ENCODE results near the gene RUSF1. TPM values are rescaled to one million over a fixed set of nuclear protein-coding genes. Genes with fewer than 3 reads are reported as not detected.

Gene RUSF1
- total and polyA plus RNA-seq, 8 donors, result 58.2 to 87.2 (median 77.7) TPM

DNA sequence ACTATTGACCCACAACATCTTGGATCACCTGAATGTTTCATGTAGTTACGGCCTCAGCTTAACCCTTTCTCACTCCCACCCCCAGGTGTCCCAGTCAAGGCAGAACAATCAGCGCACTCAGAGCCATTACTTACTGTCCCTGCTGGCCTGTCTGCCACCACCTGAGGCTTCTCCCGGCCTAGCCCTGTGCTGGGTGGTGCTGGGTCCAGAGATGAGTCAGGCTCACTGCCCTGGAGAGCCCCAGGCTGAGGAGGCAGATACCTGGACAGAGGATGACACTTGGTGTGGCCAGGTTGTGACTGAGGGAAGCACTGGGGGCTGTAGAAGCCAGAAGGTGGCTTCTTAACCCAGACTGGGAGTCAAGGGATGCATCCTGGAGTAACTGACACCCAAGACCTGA lies 29.2 kb downstream of the RUSF1 start:
- intact Hi-C loops (cut with DNase I), result no loop called here
- H3K36me3 ChIP-seq, result peaks cover 0 to 43% of the 10 kb centered on the region in 2 donors
- peaks cover 0 to 40% of the 10 kb centered on the region in 2 donors for H3K4me1 ChIP-seq
- DNase-seq (no peak), ATAC-seq (no peak)
- H3K4me3 ChIP-seq, result no peak overlapping the region
- no peak for TF ChIP-seq CTCF (IDR thresholded peaks at IDR 0.05)
- no peaks in the 10 kb centered on the region for H3K9me3 ChIP-seq
- H3K27ac ChIP-seq, result no peak overlapping the region
- no peaks in the 10 kb centered on the region for H3K27me3 ChIP-seq

GRCh38 chr16:31477220-31478216 lies 30.7 kb downstream of the RUSF1 start:
- Histone ChIP-seq H3K27ac (peak overlapping the region; percentile 80 to 84), H3K27me3 (peaks cover 0 to 5% of the 10 kb centered on the region in 2 donors), H3K4me1 (peaks cover 7 to 52% of the 10 kb centered on the region in 2 donors), H3K9me3 (no peaks in the 10 kb centered on the region), H3K4me3 (peak overlapping the region; percentile 31 to 51), H3K36me3 (peaks cover 0 to 50% of the 10 kb centered on the region in 2 donors)
- intact Hi-C loops (cut with DNase I), result no loop called here
- ATAC-seq, result peak; percentile 75
- peak in 1 of 2 donors; percentile 47 for TF ChIP-seq CTCF (IDR thresholded peaks at IDR 0.05)
- DNase-seq, result peak in 2 of 4 donors; percentile 82 to 92

GRCh38 chr16:31476303-31477219 lies 31.6 kb downstream of the RUSF1 start:
- ATAC-seq (peak; percentile 80), DNase-seq (peak in 2 of 4 donors; percentile 92 to 97)
- intact Hi-C loops (cut with DNase I), result no loop called here
- peak overlapping the region; percentile 31 to 51 for H3K4me3 ChIP-seq
- no peaks in the 10 kb centered on the region for H3K9me3 ChIP-seq
- H3K36me3 ChIP-seq, result peaks cover 0 to 50% of the 10 kb centered on the region in 2 donors
- TF ChIP-seq CTCF (IDR thresholded peaks at IDR 0.05), result no peak
- H3K27ac ChIP-seq, result peak overlapping the region; percentile 80 to 84
- H3K4me1 ChIP-seq, result peaks cover 9 to 60% of the 10 kb centered on the region in 2 donors
- peaks cover 0 to 15% of the 10 kb centered on the region in 2 donors for H3K27me3 ChIP-seq

DNA sequence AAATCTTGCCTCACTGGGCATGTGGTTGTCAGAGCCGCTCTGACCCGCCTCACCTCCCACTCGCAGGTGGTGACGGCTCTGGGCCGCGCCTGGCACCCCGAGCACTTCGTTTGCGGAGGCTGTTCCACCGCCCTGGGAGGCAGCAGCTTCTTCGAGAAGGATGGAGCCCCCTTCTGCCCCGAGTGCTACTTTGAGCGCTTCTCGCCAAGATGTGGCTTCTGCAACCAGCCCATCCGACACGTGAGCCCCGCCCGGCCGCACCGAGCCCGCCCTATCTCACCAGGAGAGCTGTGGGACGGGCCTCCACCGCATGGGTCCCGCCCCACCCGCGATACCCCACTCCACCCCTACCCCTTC lies 32.3 kb downstream of the RUSF1 start:
- DNase-seq (peak in 1 of 4 donors; percentile 85), ATAC-seq (peak; percentile 3)
- H3K27ac ChIP-seq, result peak overlapping the region; percentile 48
- peaks cover 0 to 19% of the 10 kb centered on the region in 2 donors for H3K27me3 ChIP-seq
- peaks cover 0 to 50% of the 10 kb centered on the region in 2 donors for H3K36me3 ChIP-seq
- intact Hi-C loops (cut with DNase I), result no loop called here
- peaks cover 16 to 64% of the 10 kb centered on the region in 2 donors for H3K4me1 ChIP-seq
- peak overlapping the region in 1 of 2 donors; percentile 51 for H3K4me3 ChIP-seq
- H3K9me3 ChIP-seq, result no peaks in the 10 kb centered on the region
- no peak for TF ChIP-seq CTCF (IDR thresholded peaks at IDR 0.05)
